PC-3 (cell line): ENCODE results near the gene ADSS1. TPM values are rescaled to one million over a fixed set of nuclear protein-coding genes. Genes with fewer than 3 reads are reported as not detected.
A peak's percentile ranks its signal among the peaks of the same experiment; 100 is the strongest.

Experiments
- ATAC-seq: fragments of 200-7000 bp; cut with Tn5 transposase; 2 replicates; pipeline ENCODE4 v1.9.1; 2020; ENCODE audit warnings: mild to moderate bottlenecking, moderate library complexity
- BruUV-seq: library from RNA; stranded (reverse); fragments of 400-500 nt; replicated peaks from 2 replicates; lab custom pipeline; 2021; lab: Mats Ljungman, UMichigan
- CTCF ChIA-PET: fragments of 300-600 bp; sonication (Branson Sonifier 250); formaldehyde crosslinking; loops from one replicate; lab custom pipeline; 2022; ENCODE audit warnings: antibody characterized with exemption; lab: Charles Lee
- POLR2A ChIA-PET: fragments of 300-600 bp; sonication (Branson Sonifier 250); formaldehyde crosslinking; loops from one replicate; lab custom pipeline; 2022; ENCODE audit warnings: antibody characterized with exemption; ENCODE audit not compliant: unreplicated experiment; lab: Charles Lee
- DNase-seq: peaks from one replicate; pipeline ENCODE4 v3.0.0-alpha.2; 2015
- H2AFZ ChIP-seq: fragments of 300-600 bp; sonication (generic); 2 replicates; pipeline ENCODE4 v1.6.0; 2016; ENCODE audit warnings: antibody characterized with exemption, low read length
- H3F3A ChIP-seq: fragments of 300-600 bp; sonication (generic); one replicate; pipeline ENCODE4 v1.6.0; 2017; ENCODE audit warnings: antibody characterized with exemption, low read length, control low read depth, mild to moderate bottlenecking; ENCODE audit not compliant: unreplicated experiment
- H3K27ac ChIP-seq: fragments of 300-600 bp; sonication (generic); 2 replicates; pipeline ENCODE4 v1.5.1; 2016; ENCODE audit warnings: mild to moderate bottlenecking, low read length
- H3K27me3 ChIP-seq: fragments of 300-600 bp; sonication (generic); 2 replicates; pipeline ENCODE4 v1.6.1; 2016; ENCODE audit warnings: low read length, mixed read lengths
- H3K36me3 ChIP-seq: fragments of 300-600 bp; sonication (generic); 2 replicates; pipeline ENCODE4 v1.6.1; 2016; ENCODE audit warnings: low read depth, mixed run types, low read length, mixed read lengths
- H3K4me1 ChIP-seq: fragments of 300-600 bp; sonication (generic); 2 replicates; pipeline ENCODE4 v1.5.1; 2016; ENCODE audit warnings: low read length; ENCODE audit not compliant: insufficient read depth
- H3K4me2 ChIP-seq: fragments of 300-600 bp; sonication (generic); 2 replicates; pipeline ENCODE4 v1.6.0; 2016; ENCODE audit warnings: low read length
- H3K4me3 ChIP-seq: fragments of 300-600 bp; sonication (generic); 2 replicates; pipeline ENCODE4 v1.5.1; 2016; ENCODE audit warnings: mild to moderate bottlenecking, low read length, mixed read lengths
- H3K79me2 ChIP-seq: fragments of 300-600 bp; sonication (generic); 2 replicates; pipeline ENCODE4 v1.6.1; 2017; ENCODE audit warnings: low read length, mixed read lengths
- H3K9ac ChIP-seq: fragments of 300-600 bp; sonication (generic); 2 replicates; pipeline ENCODE4 v1.6.0; 2016; ENCODE audit warnings: mild to moderate bottlenecking, low read length
- H3K9me2 ChIP-seq: fragments of 300-600 bp; sonication (generic); replicated peaks from 2 replicates; pipeline ENCODE4 v1.6.1; 2016; ENCODE audit warnings: mixed run types, low read length, mixed read lengths
- H3K9me3 ChIP-seq: fragments of 300-600 bp; sonication (generic); 2 replicates; pipeline ENCODE4 v1.6.1; 2016; ENCODE audit warnings: low read length, mixed read lengths
- H4K20me1 ChIP-seq: fragments of 300-600 bp; sonication (generic); 2 replicates; pipeline ENCODE4 v1.6.1; 2016; ENCODE audit warnings: low read length, mixed read lengths
- CTCF ChIP-seq: fragments of 300-600 bp; sonication (generic); conservative IDR thresholded peaks from 2 replicates; pipeline ENCODE4 v1.5.1; 2017; ENCODE audit warnings: antibody characterized with exemption, low read depth, mild to moderate bottlenecking, low read length
- EZH2 ChIP-seq: fragments of 300-600 bp; sonication (generic); IDR thresholded peaks from one replicate; pipeline ENCODE4 v1.6.1; 2017; ENCODE audit warnings: antibody characterized with exemption, mild to moderate bottlenecking, low read length; ENCODE audit not compliant: unreplicated experiment
- EZH2phosphoT487 ChIP-seq: fragments of 300-600 bp; sonication (generic); IDR thresholded peaks from 2 replicates; pipeline ENCODE4 v1.6.1; 2018; ENCODE audit warnings: mild to moderate bottlenecking, antibody characterized with exemption, low read length, borderline replicate concordance
- intact Hi-C: fragments of 100-400 bp; cut with micrococcal nuclease; formaldehyde crosslinking; loops from 2 replicates; pipeline ENCODE4 v1.9.0; 2023
- total RNA-seq: library from RNA; depleted of rRNA; stranded (reverse); fragments of >200 nt; gene quantifications from 2 replicates; pipeline ENCODE4 v1.2.3, GENCODE V29; 2014

The ADSS1 gene
- total RNA-seq, 1 experiment from 2014 or later, result 7.9 TPM

GRCh38 chr14:104681689-104682074 lies 42.3 kb upstream of the ADSS1 start:
- H3K27me3 ChIP-seq, result no peaks in the 10 kb centered on the region
- DNase-seq (peak; percentile 90), ATAC-seq (peak; percentile 42)
- H2AFZ ChIP-seq, result peak overlapping the region; percentile 29; the same call in 1 of the 2 replicates
- peak overlapping the region; percentile 99 for H3K27ac ChIP-seq
- 0 out of 2 replicates have a peak, but pooled peaks cover 5% of the 10 kb centered on the region for H3K79me2 ChIP-seq
- POLR2A ChIA-PET, result no interaction called here
- no peak for TF ChIP-seq EZH2
- no peak for TF ChIP-seq CTCF
- TF ChIP-seq EZH2phosphoT487, result no peak
- H3K9ac ChIP-seq, result peak overlapping the region; percentile 94
- no peaks in the 10 kb centered on the region for H3F3A ChIP-seq
- no TSS peak for BruUV-seq
- H3K4me2 ChIP-seq, result peak overlapping the region; percentile 86
- no peaks in the 10 kb centered on the region for H3K9me3 ChIP-seq
- CTCF ChIA-PET, result no interaction called here
- peak overlapping the region; percentile 62 for H3K4me3 ChIP-seq
- no peaks in the 10 kb centered on the region for H3K9me2 ChIP-seq
- H4K20me1 ChIP-seq, result no peaks in the 10 kb centered on the region
- no peaks in the 10 kb centered on the region for H3K36me3 ChIP-seq
- intact Hi-C loops, result loop anchor here (1.0 kb wide), 1 partner anchor 8 kb away; the partner anchor contains the start of gene INF2
- H3K4me1 ChIP-seq, result peaks cover 65% of the 10 kb centered on the region

GRCh38 chr14:104682107-104682593 lies 41.9 kb upstream of the ADSS1 start:
- Histone ChIP-seq H3K79me2 (0 out of 2 replicates have a peak, but pooled peaks cover 5% of the 10 kb centered on the region), H3K9me2 (no peaks in the 10 kb centered on the region), H3K9ac (peak overlapping the region; percentile 94), H3K27me3 (no peaks in the 10 kb centered on the region), H3K27ac (peak overlapping the region; percentile 99), H2AFZ (peak overlapping the region; percentile 29; the same call in 1 of the 2 replicates), H3K9me3 (no peaks in the 10 kb centered on the region), H3F3A (no peaks in the 10 kb centered on the region), H3K4me1 (peaks cover 69% of the 10 kb centered on the region), H3K4me3 (peak overlapping the region; percentile 62), H3K36me3 (no peaks in the 10 kb centered on the region), H4K20me1 (no peaks in the 10 kb centered on the region), H3K4me2 (peak overlapping the region; percentile 86)
- peak; percentile 58 for DNase-seq
- no peak for TF ChIP-seq EZH2
- TF ChIP-seq EZH2phosphoT487, result no peak
- no peak for TF ChIP-seq CTCF
- intact Hi-C loops, result no loop called here
- no TSS peak for BruUV-seq
- peak; percentile 2 for ATAC-seq
- CTCF ChIA-PET, result no interaction called here
- POLR2A ChIA-PET, result no interaction called here
